Measurements from ENCODE around the gene IL1RN. TPM values are rescaled to one million over a fixed set of nuclear protein-coding genes. Genes with fewer than 3 reads are reported as not detected.

Gene IL1RN
- total RNA-seq, 1 donor from 2014 or later = not detected

- H3K27ac Mint-ChIP-seq (ENCODE audit: unreplicated experiment) = no peak overlapping the region
- DNase-seq (ENCODE audit: low read depth) (no peak), FAIRE-seq (no peak)
- Histone ChIP-seq H3K4me2 (ENCODE audit: low read length) (no peak overlapping the region), H3K27ac (ENCODE audit: low read depth, low read length) (no peak overlapping the region), H3K4me1 (ENCODE audit: insufficient read depth, low read length) (no peaks in the 10 kb centered on the region), H2AFZ (ENCODE audit: low read depth, low read length) (no peak overlapping the region), H3K4me3 (ENCODE audit: insufficient read depth, low read depth, low read length) (no peak overlapping the region), H3K79me2 (ENCODE audit: insufficient read depth, low read length) (no peaks in the 10 kb centered on the region), H4K20me1 (ENCODE audit: insufficient read depth, low read length) (no peaks in the 10 kb centered on the region), H3K36me3 (ENCODE audit: insufficient read depth, low read length) (no peaks in the 10 kb centered on the region), H3K9ac (ENCODE audit: low read length) (no peak overlapping the region), H3K27me3 (ENCODE audit: insufficient read depth, low read length) (no peaks in the 10 kb centered on the region), H3K9me3 (ENCODE audit: insufficient read depth, low read depth, low read length) (no peaks in the 10 kb centered on the region)
- TF ChIP-seq EZH2 (IDR thresholded peaks at IDR 0.05; ENCODE audit: insufficient read depth, low read length) = no peak
- TF ChIP-seq, protein P1, sequence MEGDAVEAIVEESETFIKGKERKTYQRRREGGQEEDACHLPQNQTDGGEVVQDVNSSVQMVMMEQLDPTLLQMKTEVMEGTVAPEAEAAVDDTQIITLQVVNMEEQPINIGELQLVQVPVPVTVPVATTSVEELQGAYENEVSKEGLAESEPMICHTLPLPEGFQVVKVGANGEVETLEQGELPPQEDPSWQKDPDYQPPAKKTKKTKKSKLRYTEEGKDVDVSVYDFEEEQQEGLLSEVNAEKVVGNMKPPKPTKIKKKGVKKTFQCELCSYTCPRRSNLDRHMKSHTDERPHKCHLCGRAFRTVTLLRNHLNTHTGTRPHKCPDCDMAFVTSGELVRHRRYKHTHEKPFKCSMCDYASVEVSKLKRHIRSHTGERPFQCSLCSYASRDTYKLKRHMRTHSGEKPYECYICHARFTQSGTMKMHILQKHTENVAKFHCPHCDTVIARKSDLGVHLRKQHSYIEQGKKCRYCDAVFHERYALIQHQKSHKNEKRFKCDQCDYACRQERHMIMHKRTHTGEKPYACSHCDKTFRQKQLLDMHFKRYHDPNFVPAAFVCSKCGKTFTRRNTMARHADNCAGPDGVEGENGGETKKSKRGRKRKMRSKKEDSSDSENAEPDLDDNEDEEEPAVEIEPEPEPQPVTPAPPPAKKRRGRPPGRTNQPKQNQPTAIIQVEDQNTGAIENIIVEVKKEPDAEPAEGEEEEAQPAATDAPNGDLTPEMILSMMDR (IDR thresholded peaks at IDR 0.05; ENCODE audit: insufficient read depth, low read depth, low read length) = no peak
- H3K4me3 Mint-ChIP-seq (ENCODE audit: unreplicated experiment) = no peak overlapping the region
- no peaks in the 10 kb centered on the region for H3K9me3 Mint-ChIP-seq (ENCODE audit: unreplicated experiment)
- H3K27me3 Mint-ChIP-seq (ENCODE audit: low read depth, unreplicated experiment) = peaks cover 19% of the 10 kb centered on the region
- H3K36me3 Mint-ChIP-seq (ENCODE audit: low read depth, unreplicated experiment) = no peaks in the 10 kb centered on the region
- H3K4me1 Mint-ChIP-seq (ENCODE audit: low read depth, unreplicated experiment) = peaks cover 12% of the 10 kb centered on the region
Measured at GRCh38 chr2:113176696-113177355, 49.4 kb downstream of the IL1RN start.

DNA sequence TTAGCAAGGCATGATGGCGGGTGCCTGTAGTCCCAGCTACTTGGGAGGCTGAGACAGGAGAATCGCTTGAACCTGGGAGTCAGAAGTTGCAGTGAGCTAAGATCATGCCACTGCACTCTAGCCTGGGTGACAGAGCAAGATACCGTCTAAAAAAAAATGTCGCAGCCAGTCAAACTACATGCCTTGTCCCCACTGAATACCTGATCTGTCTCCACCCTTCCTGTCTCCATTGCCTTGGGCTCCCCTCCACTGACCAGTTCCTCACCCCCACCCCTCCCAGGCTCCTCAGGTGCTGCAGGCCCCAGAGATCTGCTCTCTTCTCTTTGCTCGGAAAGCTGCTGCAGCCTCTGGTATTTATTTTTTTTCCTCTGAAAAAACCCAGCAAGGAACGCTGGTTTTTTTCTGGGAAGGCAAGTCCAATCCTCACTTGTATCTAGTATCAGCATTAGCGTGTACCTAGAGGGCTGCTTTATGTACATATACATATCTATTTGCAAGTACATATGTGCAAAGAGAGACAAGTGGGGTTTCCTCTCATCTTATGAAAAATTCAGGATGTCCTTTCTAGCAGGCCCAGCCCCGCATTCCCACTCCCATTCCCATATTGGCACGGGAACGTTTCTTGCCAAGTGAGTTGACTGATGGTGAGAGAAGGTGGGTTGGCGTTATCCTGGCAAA, 50.8 kb downstream of the IL1RN start:
- H3K36me3 ChIP-seq (ENCODE audit: insufficient read depth, low read length) = no peaks in the 10 kb centered on the region
- Mint-ChIP-seq H3K9me3 (ENCODE audit: unreplicated experiment) (no peaks in the 10 kb centered on the region), H3K4me3 (ENCODE audit: unreplicated experiment) (no peak overlapping the region), H3K4me1 (ENCODE audit: low read depth, unreplicated experiment) (peaks cover 12% of the 10 kb centered on the region), H3K27me3 (ENCODE audit: low read depth, unreplicated experiment) (peaks cover 22% of the 10 kb centered on the region), H3K27ac (ENCODE audit: unreplicated experiment) (no peak overlapping the region), H3K36me3 (ENCODE audit: low read depth, unreplicated experiment) (no peaks in the 10 kb centered on the region)
- TF ChIP-seq, protein P1 (IDR thresholded peaks at IDR 0.05; ENCODE audit: insufficient read depth, low read depth, low read length) = no peak
- TF ChIP-seq EZH2 (IDR thresholded peaks at IDR 0.05; ENCODE audit: insufficient read depth, low read length) = no peak
- DNase-seq (ENCODE audit: low read depth) (no peak), FAIRE-seq (no peak)
- H3K4me2 ChIP-seq (ENCODE audit: low read length) = no peak overlapping the region
- H3K27me3 ChIP-seq (ENCODE audit: insufficient read depth, low read length) = no peaks in the 10 kb centered on the region
- no peak overlapping the region for H2AFZ ChIP-seq (ENCODE audit: low read depth, low read length)
- no peaks in the 10 kb centered on the region for H3K4me1 ChIP-seq (ENCODE audit: insufficient read depth, low read length)
- no peaks in the 10 kb centered on the region for H3K9me3 ChIP-seq (ENCODE audit: insufficient read depth, low read depth, low read length)
- no peak overlapping the region for H3K27ac ChIP-seq (ENCODE audit: low read depth, low read length)
- no peaks in the 10 kb centered on the region for H3K79me2 ChIP-seq (ENCODE audit: insufficient read depth, low read length)
- no peak overlapping the region for H3K4me3 ChIP-seq (ENCODE audit: insufficient read depth, low read depth, low read length)
- no peak overlapping the region for H3K9ac ChIP-seq (ENCODE audit: low read length)
- no peaks in the 10 kb centered on the region for H4K20me1 ChIP-seq (ENCODE audit: insufficient read depth, low read length)

GRCh38 chr2:113178891-113179290, 51.5 kb downstream of the IL1RN start:
- Histone ChIP-seq H3K27me3 (ENCODE audit: insufficient read depth, low read length) (no peaks in the 10 kb centered on the region), H3K4me3 (ENCODE audit: insufficient read depth, low read depth, low read length) (no peak overlapping the region), H3K4me2 (ENCODE audit: low read length) (no peak overlapping the region), H4K20me1 (ENCODE audit: insufficient read depth, low read length) (no peaks in the 10 kb centered on the region), H3K79me2 (ENCODE audit: insufficient read depth, low read length) (no peaks in the 10 kb centered on the region), H3K36me3 (ENCODE audit: insufficient read depth, low read length) (no peaks in the 10 kb centered on the region), H2AFZ (ENCODE audit: low read depth, low read length) (no peak overlapping the region), H3K9me3 (ENCODE audit: insufficient read depth, low read depth, low read length) (no peaks in the 10 kb centered on the region), H3K4me1 (ENCODE audit: insufficient read depth, low read length) (no peaks in the 10 kb centered on the region), H3K27ac (ENCODE audit: low read depth, low read length) (no peak overlapping the region), H3K9ac (ENCODE audit: low read length) (no peak overlapping the region)
- no peak for FAIRE-seq
- H3K27ac Mint-ChIP-seq (ENCODE audit: unreplicated experiment) = no peak overlapping the region
- no peaks in the 10 kb centered on the region for H3K9me3 Mint-ChIP-seq (ENCODE audit: unreplicated experiment)
- no peak overlapping the region for H3K4me3 Mint-ChIP-seq (ENCODE audit: unreplicated experiment)
- H3K36me3 Mint-ChIP-seq (ENCODE audit: low read depth, unreplicated experiment) = no peaks in the 10 kb centered on the region
- TF ChIP-seq, protein P1 (IDR thresholded peaks at IDR 0.05; ENCODE audit: insufficient read depth, low read depth, low read length) = no peak
- TF ChIP-seq EZH2 (IDR thresholded peaks at IDR 0.05; ENCODE audit: insufficient read depth, low read length) = no peak
- H3K27me3 Mint-ChIP-seq (ENCODE audit: low read depth, unreplicated experiment) = peaks cover 25% of the 10 kb centered on the region
- no peak for DNase-seq (ENCODE audit: low read depth)
- H3K4me1 Mint-ChIP-seq (ENCODE audit: low read depth, unreplicated experiment) = peaks cover 12% of the 10 kb centered on the region
